ENCODE measurements around the gene RTP3.

DNA sequence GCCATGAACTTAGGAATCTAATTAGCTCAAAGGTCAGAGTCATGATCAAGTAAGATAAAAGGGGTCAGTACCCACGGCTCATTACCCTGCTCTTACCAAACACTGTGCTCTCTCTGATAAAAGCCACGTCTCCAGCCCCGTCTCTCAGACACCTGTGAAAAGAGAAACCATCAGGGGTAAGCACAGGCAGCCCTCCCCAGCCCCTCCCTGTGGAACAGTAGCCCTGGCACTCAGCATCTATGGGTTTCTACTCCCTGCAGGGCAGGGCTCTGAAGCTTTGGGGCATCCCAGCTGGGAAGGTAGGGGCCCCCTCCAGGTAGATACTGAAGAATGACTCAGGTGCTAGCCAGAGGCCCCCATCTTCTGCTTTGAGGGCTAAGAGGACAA is 43.6 kb upstream of the RTP3 start:
- TF ChIP-seq EZH2phosphoT487 (IDR thresholded peaks at IDR 0.05; ENCODE audit: insufficient read depth, low read depth) (no peak), EZH2 (IDR thresholded peaks at IDR 0.05; ENCODE audit: insufficient read depth, poor library complexity, severe bottlenecking) (no peak)

Data from GM23248 (cell line).